Muscle layer of duodenum (tissue), 2 donors: ENCODE data around the gene LRMDA.

Source experiments
- H3K27ac ChIP-seq: one replicate; pipeline ENCODE4 v1.7.0; 2013; ENCODE audit warnings: mild to moderate bottlenecking, low read length
- H3K27me3 ChIP-seq: one replicate; pipeline ENCODE4 v1.7.0; 2013; ENCODE audit warnings: low read depth, mild to moderate bottlenecking, control low read depth, low read length
- H3K36me3 ChIP-seq, 2 donors: one replicate each; pipeline ENCODE4 v1.7.0; 2013; ENCODE audit warnings: low read length in 2 of 2, control low read depth in 1 of 2, mild to moderate bottlenecking in 1 of 2; ENCODE audit not compliant: insufficient read depth in 2 of 2, control insufficient read depth in 1 of 2
- H3K4me1 ChIP-seq, 2 donors: one replicate each; pipeline ENCODE4 v1.7.0; 2013; ENCODE audit warnings: low read length in 2 of 2, mild to moderate bottlenecking in 2 of 2, control low read depth in 1 of 2, moderate library complexity in 1 of 2; ENCODE audit not compliant: insufficient read depth in 2 of 2, control insufficient read depth in 1 of 2
- H3K4me3 ChIP-seq, 2 donors: one replicate each; pipeline ENCODE4 v1.7.0; 2013; ENCODE audit warnings: low read length in 2 of 2, low read depth in 1 of 2, mild to moderate bottlenecking in 1 of 2
- H3K9me3 ChIP-seq, 2 donors: one replicate each; pipeline ENCODE4 v1.7.0; 2013; ENCODE audit warnings: low read length in 2 of 2, control low read depth in 1 of 2, mild to moderate bottlenecking in 1 of 2; ENCODE audit not compliant: control insufficient read depth in 1 of 2
- donor health status: healthy.

LRMDA gene

DNA sequence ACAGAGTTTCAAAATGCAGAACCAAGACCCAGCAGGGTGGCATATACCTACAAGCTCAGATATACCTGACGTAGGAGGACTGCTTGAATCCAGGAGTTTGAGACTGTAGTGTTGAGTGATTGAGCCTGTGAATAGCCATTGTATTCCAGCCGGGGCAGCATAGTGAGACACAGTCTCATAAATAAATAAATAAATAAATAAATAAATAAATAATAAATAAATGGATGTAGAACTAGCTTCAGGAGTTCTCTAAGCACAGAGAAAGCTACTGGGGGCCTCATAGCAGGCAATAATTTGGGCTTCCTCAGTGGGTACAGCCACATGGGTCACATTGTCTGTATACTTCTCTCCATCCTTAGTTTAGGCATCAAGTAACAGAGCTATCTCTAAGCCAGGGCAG lies 906.8 kb downstream of the LRMDA start:
- peaks cover 4 to 25% of the 10 kb centered on the region in 2 donors for H3K4me1 ChIP-seq
- H3K36me3 ChIP-seq = no peaks in the 10 kb centered on the region
- no peaks in the 10 kb centered on the region for H3K27me3 ChIP-seq
- H3K27ac ChIP-seq = no peak overlapping the region
- no peaks in the 10 kb centered on the region for H3K9me3 ChIP-seq
- H3K4me3 ChIP-seq = no peak overlapping the region

DNA sequence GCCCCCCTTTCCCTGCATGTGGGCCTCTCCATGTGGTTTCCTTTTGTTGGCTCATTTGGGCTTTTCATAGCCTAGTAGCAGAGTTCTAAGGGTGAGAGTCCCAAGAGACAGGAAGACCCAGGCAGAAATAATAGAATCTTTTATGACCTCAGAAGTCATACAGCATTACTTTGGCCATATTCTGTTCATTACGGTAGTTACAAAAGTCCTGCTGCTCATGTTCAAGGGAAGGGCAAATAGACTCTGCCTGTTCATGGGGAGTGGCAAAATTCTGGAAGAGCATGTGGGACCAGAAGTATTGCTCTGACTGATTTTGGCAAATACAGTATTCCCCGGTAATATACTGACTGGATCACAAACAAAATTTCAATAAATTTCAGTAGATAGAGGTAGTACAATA lies 910.3 kb downstream of the LRMDA start:
- H3K27me3 ChIP-seq = no peaks in the 10 kb centered on the region
- H3K36me3 ChIP-seq = no peaks in the 10 kb centered on the region
- no peak overlapping the region for H3K4me3 ChIP-seq
- no peaks in the 10 kb centered on the region for H3K9me3 ChIP-seq
- H3K27ac ChIP-seq = no peak overlapping the region
- H3K4me1 ChIP-seq = peaks cover 4 to 10% of the 10 kb centered on the region in 2 donors

DNA sequence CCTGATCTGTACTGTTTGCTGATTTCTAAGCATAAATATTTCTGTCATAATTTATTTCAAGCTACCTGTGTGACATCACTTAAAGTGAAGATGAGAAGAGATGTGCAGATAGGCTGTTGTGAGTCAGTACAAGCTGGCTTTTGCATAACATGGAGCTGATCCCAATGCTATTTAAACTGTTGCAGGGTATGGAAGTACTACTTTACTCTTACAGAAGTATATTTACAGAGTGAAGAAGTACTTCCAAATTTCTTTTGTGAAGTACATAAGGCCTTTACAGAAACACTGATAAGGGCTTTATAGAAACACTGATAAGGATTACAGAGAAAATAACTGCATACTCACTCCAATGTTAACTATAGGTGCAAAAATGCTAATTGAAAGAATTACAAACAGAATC lies 911.6 kb downstream of the LRMDA start:
- H3K4me1 ChIP-seq = no peaks in the 10 kb centered on the region
- no peaks in the 10 kb centered on the region for H3K9me3 ChIP-seq
- H3K36me3 ChIP-seq = no peaks in the 10 kb centered on the region
- H3K27me3 ChIP-seq = no peaks in the 10 kb centered on the region
- H3K4me3 ChIP-seq = no peak overlapping the region
- no peak overlapping the region for H3K27ac ChIP-seq

DNA sequence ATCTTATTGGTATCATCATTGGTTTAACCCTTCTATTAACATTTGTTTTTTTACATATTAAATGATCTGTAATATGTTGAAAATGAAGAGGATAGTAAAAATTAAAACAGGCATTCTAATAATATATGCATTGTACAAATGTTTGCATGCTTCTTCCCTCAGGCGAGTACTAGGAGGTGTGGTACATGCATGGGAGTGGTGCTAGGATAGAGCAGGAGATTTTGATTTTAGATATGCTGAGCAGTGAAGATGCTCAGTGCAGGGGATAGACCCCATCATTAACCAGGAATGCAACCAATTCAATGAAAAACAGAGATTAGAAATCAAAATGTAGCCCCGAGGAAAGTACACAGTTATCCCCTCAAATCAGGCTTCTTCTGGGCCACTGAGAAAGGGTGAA lies 916.4 kb downstream of the LRMDA start:
- Histone ChIP-seq H3K4me1 (no peaks in the 10 kb centered on the region), H3K9me3 (no peaks in the 10 kb centered on the region), H3K36me3 (no peaks in the 10 kb centered on the region), H3K27ac (no peak overlapping the region), H3K4me3 (no peak overlapping the region), H3K27me3 (no peaks in the 10 kb centered on the region)

DNA sequence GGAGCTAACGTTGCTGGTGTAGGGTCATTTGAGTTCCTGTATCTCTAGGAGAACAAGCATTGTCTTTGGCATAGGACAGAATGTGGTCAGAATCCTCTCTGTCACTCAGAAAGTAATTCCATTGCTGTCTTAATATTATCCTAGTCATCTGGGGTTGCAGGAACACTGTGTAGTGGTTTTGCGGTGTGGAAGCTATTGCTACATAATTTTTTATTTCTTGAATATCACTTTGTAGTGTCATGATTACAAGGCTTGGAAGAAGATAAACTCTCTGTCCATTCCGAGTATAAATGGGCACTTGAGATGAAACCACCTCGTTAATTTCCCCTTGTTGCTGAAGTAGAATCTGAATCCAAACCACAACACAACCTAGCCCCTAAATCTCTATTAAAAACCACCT lies 919.2 kb downstream of the LRMDA start:
- Histone ChIP-seq H3K27ac (no peak overlapping the region), H3K27me3 (no peaks in the 10 kb centered on the region), H3K4me1 (peaks cover 0 to 15% of the 10 kb centered on the region in 2 donors), H3K4me3 (no peak overlapping the region), H3K9me3 (no peaks in the 10 kb centered on the region), H3K36me3 (no peaks in the 10 kb centered on the region)

DNA sequence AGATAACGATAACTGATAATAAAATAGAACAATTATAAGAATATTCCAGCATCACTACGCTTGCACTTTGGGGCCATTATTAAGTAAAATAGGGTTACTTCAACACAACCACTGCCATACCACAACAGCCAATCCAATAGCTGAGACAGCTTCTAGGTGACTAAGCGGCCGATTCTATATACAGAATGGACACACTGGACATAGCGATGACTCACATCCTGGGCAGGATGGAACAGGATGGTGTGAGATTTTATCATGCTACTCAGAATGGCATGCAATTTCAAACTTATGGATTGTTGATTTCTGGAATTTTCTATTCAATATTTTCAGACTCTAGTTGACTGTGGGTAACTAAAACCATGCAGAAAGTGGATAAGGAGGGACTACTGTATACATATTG lies 920.9 kb downstream of the LRMDA start:
- Histone ChIP-seq H3K4me1 (peaks cover 0 to 15% of the 10 kb centered on the region in 2 donors), H3K27me3 (no peaks in the 10 kb centered on the region), H3K9me3 (no peaks in the 10 kb centered on the region), H3K36me3 (no peaks in the 10 kb centered on the region), H3K27ac (no peak overlapping the region), H3K4me3 (no peak overlapping the region)

DNA sequence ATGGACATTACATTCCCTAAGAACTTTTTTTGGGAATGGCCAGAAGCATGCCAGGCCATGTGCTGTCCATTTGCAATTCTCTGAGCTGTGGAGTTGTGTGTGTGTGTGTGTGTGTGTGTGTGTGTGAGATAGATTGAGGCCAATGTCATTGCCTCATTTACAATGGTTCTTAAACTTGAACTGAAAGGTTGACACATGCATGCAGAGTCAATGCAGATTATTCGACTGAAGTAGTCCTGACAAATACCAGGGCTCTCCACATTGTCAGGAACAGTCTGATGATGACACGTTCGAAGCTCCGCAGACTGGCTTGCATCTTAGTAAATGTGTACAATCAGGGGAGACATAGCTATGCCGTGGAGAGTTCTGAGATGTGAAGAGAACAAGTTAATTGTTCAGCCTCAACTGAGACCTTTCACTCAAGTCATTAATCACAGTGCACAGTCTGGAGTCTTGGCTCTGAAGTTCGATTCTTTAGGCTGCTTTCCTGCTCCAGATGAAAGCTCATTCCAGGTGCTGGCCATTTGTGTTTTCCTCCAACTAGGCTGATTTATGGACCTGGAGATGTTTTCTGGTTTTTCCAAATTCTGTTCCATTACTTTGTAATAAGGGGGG lies 921.9 kb downstream of the LRMDA start:
- Histone ChIP-seq H3K36me3 (no peaks in the 10 kb centered on the region), H3K4me3 (no peak overlapping the region), H3K27ac (no peak overlapping the region), H3K27me3 (no peaks in the 10 kb centered on the region), H3K9me3 (no peaks in the 10 kb centered on the region), H3K4me1 (peaks cover 0 to 15% of the 10 kb centered on the region in 2 donors)

DNA sequence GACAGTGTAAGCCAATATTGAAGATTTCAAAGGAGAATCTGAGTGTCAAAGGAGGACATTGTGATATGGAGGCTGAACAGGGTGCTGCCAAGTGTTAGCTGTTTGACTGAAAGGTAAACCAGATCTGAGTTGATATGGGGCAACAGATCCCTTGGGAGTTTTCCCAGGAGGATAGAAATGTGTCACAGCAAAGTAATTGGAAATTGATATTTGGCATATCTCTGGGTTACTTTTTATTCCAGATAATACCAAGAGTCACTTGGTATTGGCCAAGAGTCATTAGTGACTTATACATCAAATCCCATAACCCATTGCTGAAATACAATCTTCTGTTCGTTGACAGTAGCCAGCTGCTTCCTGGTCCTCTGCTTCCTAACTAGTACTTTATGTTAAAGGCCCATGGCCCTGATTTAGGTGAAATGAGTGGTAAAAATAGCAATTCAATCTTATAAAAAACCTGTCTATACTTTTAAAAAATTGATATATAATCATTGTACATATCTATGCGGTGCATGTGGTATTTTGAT lies 922.9 kb downstream of the LRMDA start:
- H3K36me3 ChIP-seq = no peaks in the 10 kb centered on the region
- no peaks in the 10 kb centered on the region for H3K9me3 ChIP-seq
- peaks cover 0 to 15% of the 10 kb centered on the region in 2 donors for H3K4me1 ChIP-seq
- no peak overlapping the region for H3K4me3 ChIP-seq
- H3K27me3 ChIP-seq = no peaks in the 10 kb centered on the region
- no peak overlapping the region for H3K27ac ChIP-seq

DNA sequence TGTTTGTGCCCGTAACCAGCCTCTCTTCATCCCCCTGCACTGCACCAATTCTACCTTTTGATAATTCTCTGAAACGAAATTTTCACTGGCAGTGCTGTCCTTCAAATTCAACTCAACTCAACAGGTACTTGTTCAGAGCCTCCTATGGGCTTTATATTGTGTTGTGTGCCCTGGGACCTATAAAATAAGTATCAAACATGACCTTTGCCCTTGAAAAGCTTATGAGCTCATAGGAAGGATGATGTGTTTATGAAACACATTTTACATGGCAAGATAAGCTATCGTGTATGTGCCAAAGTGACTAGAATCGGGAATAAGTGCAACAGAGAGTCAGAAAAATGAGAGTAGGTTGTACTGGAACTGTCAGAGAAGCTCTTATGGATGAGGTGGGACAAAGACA lies 923.5 kb downstream of the LRMDA start:
- Histone ChIP-seq H3K36me3 (no peaks in the 10 kb centered on the region), H3K4me1 (peaks cover 0 to 15% of the 10 kb centered on the region in 2 donors), H3K27ac (no peak overlapping the region), H3K4me3 (no peak overlapping the region), H3K9me3 (no peaks in the 10 kb centered on the region), H3K27me3 (no peaks in the 10 kb centered on the region)

DNA sequence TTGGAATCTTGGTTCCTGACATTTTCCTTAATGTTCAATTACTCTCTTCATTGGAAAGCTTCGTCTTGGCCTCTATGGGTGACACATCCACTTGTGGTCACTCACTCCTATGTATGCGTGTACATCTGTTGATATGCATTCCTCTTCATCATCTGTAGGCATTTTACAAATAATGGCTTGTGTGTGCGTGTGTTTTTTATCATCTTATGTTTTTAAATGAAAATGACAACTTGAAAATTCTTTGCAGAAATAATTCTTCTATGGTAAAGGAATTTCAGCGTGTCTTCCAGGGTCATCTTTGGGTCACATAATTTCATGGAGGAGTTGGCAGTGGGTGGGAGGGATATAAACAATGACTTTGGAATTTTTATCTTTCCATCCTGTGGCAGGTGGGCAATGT lies 925.1 kb downstream of the LRMDA start:
- no peaks in the 10 kb centered on the region for H3K27me3 ChIP-seq
- no peaks in the 10 kb centered on the region for H3K36me3 ChIP-seq
- no peaks in the 10 kb centered on the region for H3K9me3 ChIP-seq
- H3K27ac ChIP-seq = no peak overlapping the region
- no peak overlapping the region for H3K4me3 ChIP-seq
- peaks cover 0 to 15% of the 10 kb centered on the region in 2 donors for H3K4me1 ChIP-seq

DNA sequence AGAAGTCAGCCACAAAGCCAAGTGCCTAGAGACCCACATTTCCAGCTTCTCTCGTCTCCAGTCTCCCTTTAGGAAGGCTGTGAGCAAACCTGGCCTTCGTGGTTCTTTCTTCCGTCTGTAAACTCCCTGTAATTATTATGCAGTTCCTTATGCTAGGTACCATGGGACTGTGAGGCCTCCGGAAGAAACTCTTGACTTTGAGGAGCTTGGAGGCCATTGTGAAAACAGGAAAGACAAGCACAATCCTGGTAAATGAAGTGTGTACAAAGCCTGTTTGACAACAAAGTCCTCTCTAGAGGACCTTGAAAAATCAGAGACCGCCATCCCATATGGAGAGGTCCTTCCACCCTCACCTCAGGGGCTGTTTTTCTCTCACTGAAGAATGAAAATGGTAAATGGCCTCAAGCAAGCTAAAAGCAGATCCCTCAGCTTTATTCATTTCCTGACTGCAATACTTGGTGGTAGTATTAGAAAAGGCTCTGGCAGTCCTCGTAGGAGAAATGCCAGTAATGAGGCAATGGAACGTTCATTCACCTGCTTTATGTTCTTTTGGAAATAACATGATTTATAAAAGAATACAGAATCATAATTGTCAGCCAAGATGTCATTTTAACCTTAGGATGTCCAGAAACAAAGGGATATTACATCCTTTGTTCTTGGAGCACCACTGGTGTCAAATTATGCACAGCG lies 926.4 kb downstream of the LRMDA start:
- H3K36me3 ChIP-seq = no peaks in the 10 kb centered on the region
- no peak overlapping the region for H3K27ac ChIP-seq
- peaks cover 0 to 15% of the 10 kb centered on the region in 2 donors for H3K4me1 ChIP-seq
- no peaks in the 10 kb centered on the region for H3K9me3 ChIP-seq
- no peaks in the 10 kb centered on the region for H3K27me3 ChIP-seq
- H3K4me3 ChIP-seq = no peak overlapping the region
